Measurements from ENCODE around the gene MYD88. TPM values are rescaled to one million over a fixed set of nuclear protein-coding genes. Genes with fewer than 3 reads are reported as not detected.

MYD88 gene
- total RNA-seq (2021) (18.1 to 19.2 TPM (median 19.2 TPM) in 3 replicates), Bru-seq, nascent RNA (percentile 72 among the genes with signal in this experiment)
- long read RNA-seq, experiment 1, transcript MYD88-210 (2 exons, 3,314 nt) = minor isoform, 5 of 115 reads
- long read RNA-seq, experiment 1, transcript MYD88-201 (5 exons, 2,850 nt) = major isoform, 73 of 115 reads
- long read RNA-seq, experiment 1, partial matches to known transcripts = 10 of 115 reads
- long read RNA-seq, experiment 1, other reads (novel, unspliced or antisense) = 18 of 115 reads
- long read RNA-seq, experiment 2, transcript MYD88-201 (5 exons, 2,850 nt) = major isoform, 16 of 23 reads
- long read RNA-seq, experiment 2, partial matches to known transcripts = 1 of 23 reads
- long read RNA-seq, experiment 2, other reads (novel, unspliced or antisense) = 6 of 23 reads
- long read RNA-seq, experiment 3, transcript MYD88-201 (5 exons, 2,850 nt) = major isoform, 5 of 5 reads
- long read RNA-seq, experiment 3, partial matches to known transcripts = 0 of 5 reads
- long read RNA-seq, experiment 3, other reads (novel, unspliced or antisense) = 0 of 5 reads

GRCh38 chr3:38138349-38139190, at the start of gene MYD88:
Gene MYD88 (plus strand): TSS chr3:38138661. CDS start chr3:38138701, 40 bp downstream.
- peaks cover 37% of the 10 kb centered on the region for H3K4me1 Mint-ChIP-seq
- ChIA-PET CTCF (interaction anchor here (1.7 to 2.6 kb wide), 2 partner anchors 26 to 137 kb away, joined by 4 to 24 read pairs; partner anchors contain the start of gene OXSR1), POLR2A (no interaction called here)
- H3K36me3 Mint-ChIP-seq = peaks cover 18% of the 10 kb centered on the region
- ATAC-seq (peak; percentile 4), DNase-seq (ENCODE audit: low spot score) (peak; percentile 77)
- H3K4me3 Mint-ChIP-seq = peak within 1 kb of the TSS; percentile 88
- no peaks in the 10 kb centered on the region for H3K9me3 Mint-ChIP-seq
- H3K27me3 Mint-ChIP-seq (ENCODE audit: low read depth) = no peaks in the 10 kb centered on the region
- TF ChIP-seq NFE2L1 (CRISPR knock-in tag; IDR thresholded peaks at IDR 0.05) (peak; percentile 60; the same call in 1 of the 2 replicates), MAX (CRISPR knock-in tag; IDR thresholded peaks at IDR 0.05) (peak; percentile 78), FOXP1 (CRISPR knock-in tag; IDR thresholded peaks at IDR 0.05; ENCODE audit: borderline replicate concordance) (peak; percentile 83; the same call in 1 of the 2 replicates), ZNF532 (CRISPR knock-in tag; IDR thresholded peaks at IDR 0.05; ENCODE audit: borderline replicate concordance) (no peak), SP1 (CRISPR knock-in tag; conservative IDR thresholded peaks at IDR 0.05) (peak; percentile 61), FOXJ3 (CRISPR knock-in tag; IDR thresholded peaks at IDR 0.05; ENCODE audit: borderline replicate concordance) (no peak), ZNF396 (CRISPR knock-in tag; IDR thresholded peaks at IDR 0.05; ENCODE audit: borderline replicate concordance) (no peak), MLX (CRISPR knock-in tag; IDR thresholded peaks at IDR 0.05) (0 out of 2 replicates have a peak, but pooled peaks have one; percentile 17), EMX1 (CRISPR knock-in tag; IDR thresholded peaks at IDR 0.05) (no peak), MYBL2 (CRISPR knock-in tag; IDR thresholded peaks at IDR 0.05) (0 out of 2 replicates have a peak, but pooled peaks have one; percentile 66), ZSCAN18 (CRISPR knock-in tag; IDR thresholded peaks at IDR 0.05) (no peak), USF2 (CRISPR knock-in tag; IDR thresholded peaks at IDR 0.05) (no peak), IRF2 (CRISPR knock-in tag; IDR thresholded peaks at IDR 0.05; ENCODE audit: borderline replicate concordance, low read depth) (no peak), ZBTB43 (CRISPR knock-in tag; IDR thresholded peaks at IDR 0.05) (peak; percentile 83), KAT7 (CRISPR knock-in tag; IDR thresholded peaks at IDR 0.05; ENCODE audit: borderline replicate concordance) (no peak)
- H3K27ac Mint-ChIP-seq = peak within 1 kb of the TSS; percentile 89
